ENCODE results near the gene SIPA1L3. TPM values are rescaled to one million over a fixed set of nuclear protein-coding genes. Genes with fewer than 3 reads are reported as not detected.
A peak's percentile ranks its signal among the peaks of the same experiment; 100 is the strongest.

The SIPA1L3 gene
- total RNA-seq, 3 donors from 2014 or later, result 9.6 to 29.8 (median 28.5) TPM

DNA sequence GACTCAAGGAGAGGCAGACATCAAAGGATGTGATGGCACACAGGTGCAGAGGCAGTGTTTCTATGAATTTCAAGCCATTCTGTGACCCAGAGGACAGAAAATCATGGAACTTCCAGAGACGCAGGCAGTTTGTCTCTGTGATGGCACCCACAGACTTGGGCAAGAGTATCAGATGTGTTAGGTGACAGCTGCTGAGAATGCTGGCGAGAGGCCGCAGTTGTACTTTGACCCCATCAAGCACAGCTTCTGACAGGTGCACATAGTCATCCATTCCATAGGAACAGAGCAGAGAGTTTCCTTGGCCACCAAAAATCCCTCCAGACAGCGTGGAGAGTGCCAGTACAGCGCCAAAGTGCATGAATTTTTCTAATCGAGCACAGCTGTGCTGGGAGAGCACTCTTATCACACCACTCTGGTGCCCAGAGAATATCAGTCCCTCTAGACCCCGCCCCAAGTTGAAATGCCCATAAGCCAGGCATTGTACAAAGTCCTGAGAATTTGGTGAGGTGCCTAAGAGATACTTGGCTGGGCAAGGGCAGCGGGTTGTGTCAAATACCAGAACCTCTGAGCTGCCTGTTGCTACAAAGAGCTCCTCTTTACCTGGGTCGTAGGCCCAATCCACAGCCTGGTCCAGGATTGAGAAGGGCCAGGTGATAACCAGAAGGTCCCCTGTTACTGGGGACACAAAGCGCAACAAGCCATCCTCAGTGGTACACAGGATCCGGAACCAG is 13.0 kb upstream of the SIPA1L3 start:
- no peaks in the 10 kb centered on the region for H3K9me3 ChIP-seq
- no peak for TF ChIP-seq POLR2AphosphoS5 (IDR thresholded peaks at IDR 0.05)
- TF ChIP-seq, protein P1, sequence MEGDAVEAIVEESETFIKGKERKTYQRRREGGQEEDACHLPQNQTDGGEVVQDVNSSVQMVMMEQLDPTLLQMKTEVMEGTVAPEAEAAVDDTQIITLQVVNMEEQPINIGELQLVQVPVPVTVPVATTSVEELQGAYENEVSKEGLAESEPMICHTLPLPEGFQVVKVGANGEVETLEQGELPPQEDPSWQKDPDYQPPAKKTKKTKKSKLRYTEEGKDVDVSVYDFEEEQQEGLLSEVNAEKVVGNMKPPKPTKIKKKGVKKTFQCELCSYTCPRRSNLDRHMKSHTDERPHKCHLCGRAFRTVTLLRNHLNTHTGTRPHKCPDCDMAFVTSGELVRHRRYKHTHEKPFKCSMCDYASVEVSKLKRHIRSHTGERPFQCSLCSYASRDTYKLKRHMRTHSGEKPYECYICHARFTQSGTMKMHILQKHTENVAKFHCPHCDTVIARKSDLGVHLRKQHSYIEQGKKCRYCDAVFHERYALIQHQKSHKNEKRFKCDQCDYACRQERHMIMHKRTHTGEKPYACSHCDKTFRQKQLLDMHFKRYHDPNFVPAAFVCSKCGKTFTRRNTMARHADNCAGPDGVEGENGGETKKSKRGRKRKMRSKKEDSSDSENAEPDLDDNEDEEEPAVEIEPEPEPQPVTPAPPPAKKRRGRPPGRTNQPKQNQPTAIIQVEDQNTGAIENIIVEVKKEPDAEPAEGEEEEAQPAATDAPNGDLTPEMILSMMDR (IDR thresholded peaks at IDR 0.05), result no peak
- TF ChIP-seq POLR2A (IDR thresholded peaks at IDR 0.05), result no peak
- H3K4me3 ChIP-seq, result no peak overlapping the region
- no peaks in the 10 kb centered on the region for H3K27me3 ChIP-seq
- DNase-seq (ENCODE audit: low spot score in 2 of 2), result no peak
- no peaks in the 10 kb centered on the region for H3K36me3 ChIP-seq
- no peak overlapping the region for H3K27ac ChIP-seq
- intact Hi-C loops (cut with DNase I; ENCODE audit: low total_unique reads), result no loop called here
- no peaks in the 10 kb centered on the region for H3K4me1 ChIP-seq

DNA sequence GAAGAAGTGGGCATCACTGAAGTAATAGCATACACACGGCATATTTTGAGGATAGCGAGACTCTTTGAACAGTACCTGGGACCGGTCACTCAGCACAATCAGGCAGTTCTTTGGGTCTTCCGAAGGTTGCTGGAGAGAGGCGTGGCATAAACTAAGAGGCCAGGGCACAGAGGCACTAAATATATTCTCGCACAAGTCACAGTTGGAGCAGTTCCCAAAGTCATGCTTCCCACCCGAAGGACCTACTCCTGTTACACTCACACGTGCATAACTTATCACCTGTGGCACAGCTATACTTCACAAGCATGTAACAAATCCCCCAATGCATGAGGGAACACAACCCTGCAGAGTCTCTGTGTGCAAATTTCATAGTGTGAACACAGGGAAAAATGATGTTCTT is 10.8 kb upstream of the SIPA1L3 start:
- TF ChIP-seq POLR2A (IDR thresholded peaks at IDR 0.05) (no peak), POLR2AphosphoS5 (IDR thresholded peaks at IDR 0.05) (no peak)
- TF ChIP-seq, protein P1 (IDR thresholded peaks at IDR 0.05), result no peak
- Histone ChIP-seq H3K4me3 (no peak overlapping the region), H3K4me1 (no peaks in the 10 kb centered on the region), H3K27ac (no peak overlapping the region), H3K27me3 (no peaks in the 10 kb centered on the region), H3K9me3 (no peaks in the 10 kb centered on the region), H3K36me3 (no peaks in the 10 kb centered on the region)
- no peak for DNase-seq (ENCODE audit: low spot score in 2 of 2)
- intact Hi-C loops (cut with DNase I; ENCODE audit: low total_unique reads), result no loop called here

DNA sequence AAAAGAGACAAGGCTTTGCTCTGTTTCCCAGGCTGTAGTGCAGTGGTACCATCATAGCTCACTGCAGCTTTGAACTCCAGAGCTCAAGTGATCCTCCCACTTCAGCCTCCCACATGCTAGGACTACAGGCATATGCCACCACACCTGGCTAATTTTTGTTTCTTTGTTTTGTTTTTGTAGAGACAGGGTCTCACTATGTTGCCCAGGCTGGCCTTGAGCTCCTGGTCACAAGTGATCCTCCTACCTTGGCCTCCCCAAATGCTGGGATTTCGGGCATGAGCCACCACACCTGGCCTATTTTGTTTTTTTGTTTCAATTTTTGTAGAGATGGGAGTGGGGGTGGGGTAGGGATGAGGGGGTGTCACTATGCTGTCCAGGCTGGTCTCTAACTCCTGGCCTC is 7.6 kb upstream of the SIPA1L3 start:
- Histone ChIP-seq H3K27ac (no peak overlapping the region), H3K9me3 (no peaks in the 10 kb centered on the region), H3K4me1 (no peaks in the 10 kb centered on the region), H3K36me3 (no peaks in the 10 kb centered on the region), H3K27me3 (no peaks in the 10 kb centered on the region), H3K4me3 (no peak overlapping the region)
- intact Hi-C loops (cut with DNase I; ENCODE audit: low total_unique reads), result no loop called here
- TF ChIP-seq, protein P1 (IDR thresholded peaks at IDR 0.05), result no peak
- TF ChIP-seq POLR2A (IDR thresholded peaks at IDR 0.05), result no peak
- no peak for TF ChIP-seq POLR2AphosphoS5 (IDR thresholded peaks at IDR 0.05)
- DNase-seq (ENCODE audit: low spot score in 2 of 2), result no peak

DNA sequence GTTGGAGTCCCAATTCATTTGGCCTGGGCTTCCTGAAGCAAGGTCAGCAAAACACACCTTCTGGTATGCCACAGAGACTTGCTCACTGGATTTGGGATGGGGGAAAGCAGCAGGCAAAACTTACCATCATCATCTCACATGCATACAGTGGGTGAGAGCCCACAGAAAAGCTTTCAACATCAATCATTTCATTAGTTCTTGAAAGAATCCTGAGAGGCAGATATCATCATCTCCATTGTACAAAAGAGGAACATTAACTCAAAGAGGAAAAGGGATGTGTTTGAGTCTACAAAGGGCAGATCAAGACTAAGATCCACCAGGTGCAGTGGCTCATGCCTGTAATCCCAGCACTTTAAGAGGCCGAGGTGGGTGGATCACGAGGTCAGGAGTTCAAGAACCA is 7.0 kb upstream of the SIPA1L3 start:
- no peaks in the 10 kb centered on the region for H3K9me3 ChIP-seq
- no peaks in the 10 kb centered on the region for H3K4me1 ChIP-seq
- H3K27ac ChIP-seq, result no peak overlapping the region
- H3K27me3 ChIP-seq, result no peaks in the 10 kb centered on the region
- H3K36me3 ChIP-seq, result no peaks in the 10 kb centered on the region
- TF ChIP-seq, protein P1 (IDR thresholded peaks at IDR 0.05), result no peak
- no peak for TF ChIP-seq POLR2AphosphoS5 (IDR thresholded peaks at IDR 0.05)
- TF ChIP-seq POLR2A (IDR thresholded peaks at IDR 0.05), result no peak
- intact Hi-C loops (cut with DNase I; ENCODE audit: low total_unique reads), result no loop called here
- no peak for DNase-seq (ENCODE audit: low spot score in 2 of 2)
- no peak overlapping the region for H3K4me3 ChIP-seq

DNA sequence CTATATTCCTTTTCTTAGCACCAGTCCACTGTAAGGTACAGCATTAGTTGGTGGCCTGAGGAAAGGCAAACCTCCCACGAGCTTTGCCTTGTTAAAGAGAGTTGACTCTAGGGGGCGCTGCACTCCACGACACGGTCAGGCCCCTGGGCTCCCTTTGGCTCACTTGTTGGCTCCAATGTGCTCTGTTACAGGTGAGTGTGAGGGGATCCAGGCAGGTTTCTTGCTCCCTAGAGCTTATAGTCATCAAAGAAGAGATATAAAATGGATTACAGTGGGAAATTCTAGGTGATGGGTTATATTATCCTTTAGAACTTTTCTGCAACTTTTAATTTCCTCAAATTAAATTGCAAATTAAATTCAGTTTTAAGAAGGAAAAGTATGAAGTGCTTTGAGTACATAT is 4.3 kb upstream of the SIPA1L3 start:
- no peak overlapping the region for H3K27ac ChIP-seq
- no peaks in the 10 kb centered on the region for H3K9me3 ChIP-seq
- no peaks in the 10 kb centered on the region for H3K27me3 ChIP-seq
- H3K36me3 ChIP-seq, result no peaks in the 10 kb centered on the region
- TF ChIP-seq, protein P1 (IDR thresholded peaks at IDR 0.05), result peak; percentile 33 to 78 (median 77)
- TF ChIP-seq POLR2A (IDR thresholded peaks at IDR 0.05), result no peak
- DNase-seq (ENCODE audit: low spot score in 2 of 2), result peak; percentile 70 to 82
- H3K4me3 ChIP-seq, result no peak overlapping the region
- intact Hi-C loops (cut with DNase I; ENCODE audit: low total_unique reads), result no loop called here
- peaks cover 0 to 1% of the 10 kb centered on the region in 2 donors for H3K4me1 ChIP-seq

All from breast epithelium (tissue), 4 donors.